A549 treated with RU486 at 1 μM for 4 hours (cell line): ENCODE data around the gene BANF2. TPM values are rescaled to one million over a fixed set of nuclear protein-coding genes. Genes with fewer than 3 reads are reported as not detected.

Experiments
- total RNA-seq: library from RNA; stranded (reverse); fragments of 200-300 nt; extraction: Qiagen RNA extraction; gene quantifications from 5 replicates; pipeline ENCODE4 v1.2.3, GENCODE V29; 2022; ENCODE audit warnings: low read depth

The BANF2 gene
- total RNA-seq, result not detected in 5 replicates

GRCh38 chr20:17699931-17700351 lies at the start of gene BANF2:
Gene BANF2, plus strand, starts transcription at chr20:17699966. Its CDS starts 25,060 bp downstream, at chr20:17725026.

GRCh38 chr20:17682103-17682888 lies 17.5 kb upstream of the BANF2 start, which contains the start of gene RRBP1:
Gene RRBP1, minus strand, starts transcription at chr20:17682242. Its CDS starts 21,735 bp downstream, at chr20:17660507.

Other genes starting within 250 kb of the BANF2 start
- 4.0 to 6.0 TPM (median 4.6 TPM) in 5 replicates for gene BFSP1, start 168.6 kb upstream of the BANF2 start, total RNA-seq
- 431 to 919 TPM (median 699 TPM) in 5 replicates for gene DSTN, start 129.9 kb upstream of the BANF2 start, total RNA-seq
- gene RRBP1, start 17.7 kb upstream of the BANF2 start, total RNA-seq, result 89.5 to 102 TPM (median 101 TPM) in 5 replicates